ENCODE results near the gene DFFB.
A peak's percentile ranks its signal among the peaks of the same experiment; 100 is the strongest.
"Not testable (repeated sequence)": the region's sequence is repeated elsewhere in the genome, so short reads cannot be mapped to it uniquely, and the experiment has no call there.

The DFFB gene, protein sequence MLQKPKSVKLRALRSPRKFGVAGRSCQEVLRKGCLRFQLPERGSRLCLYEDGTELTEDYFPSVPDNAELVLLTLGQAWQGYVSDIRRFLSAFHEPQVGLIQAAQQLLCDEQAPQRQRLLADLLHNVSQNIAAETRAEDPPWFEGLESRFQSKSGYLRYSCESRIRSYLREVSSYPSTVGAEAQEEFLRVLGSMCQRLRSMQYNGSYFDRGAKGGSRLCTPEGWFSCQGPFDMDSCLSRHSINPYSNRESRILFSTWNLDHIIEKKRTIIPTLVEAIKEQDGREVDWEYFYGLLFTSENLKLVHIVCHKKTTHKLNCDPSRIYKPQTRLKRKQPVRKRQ
- 2.1 to 10.3 (median 7.1) reads per million in 18 experiments for total RNA-seq

GRCh38 chr1:3856923-3857790 is at the start of gene DFFB, which contains the start of gene CEP104:
TSS of gene DFFB (plus strand) at chr1:3857476. CDS start at chr1:3857604, 128 bp downstream.
TSS of gene CEP104 (minus strand) at chr1:3857211. CDS start at chr1:3852407, 4,804 bp downstream.
- peak; percentile 81 to 86 for DNase-seq

DNA sequence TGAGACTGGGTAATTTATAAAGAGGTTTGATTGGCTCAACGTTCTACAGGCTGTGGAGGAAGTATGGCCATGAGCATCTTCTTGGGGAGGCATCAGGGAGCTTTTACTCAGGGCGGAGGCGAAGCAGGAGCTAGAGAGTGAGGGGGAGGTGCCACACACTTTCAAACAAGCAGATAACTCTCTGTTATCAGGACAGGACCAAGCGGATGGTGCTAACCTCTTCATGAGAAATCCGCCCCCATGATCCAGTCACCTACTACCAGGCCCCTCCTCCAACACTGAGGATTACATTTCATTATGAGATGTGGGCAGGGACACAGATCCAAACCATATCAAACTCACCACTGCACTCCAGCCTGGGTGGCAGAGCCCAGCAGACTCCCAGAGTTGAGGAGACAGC is 49.5 kb upstream of the DFFB start:
- DNase-seq: no peak

DNA sequence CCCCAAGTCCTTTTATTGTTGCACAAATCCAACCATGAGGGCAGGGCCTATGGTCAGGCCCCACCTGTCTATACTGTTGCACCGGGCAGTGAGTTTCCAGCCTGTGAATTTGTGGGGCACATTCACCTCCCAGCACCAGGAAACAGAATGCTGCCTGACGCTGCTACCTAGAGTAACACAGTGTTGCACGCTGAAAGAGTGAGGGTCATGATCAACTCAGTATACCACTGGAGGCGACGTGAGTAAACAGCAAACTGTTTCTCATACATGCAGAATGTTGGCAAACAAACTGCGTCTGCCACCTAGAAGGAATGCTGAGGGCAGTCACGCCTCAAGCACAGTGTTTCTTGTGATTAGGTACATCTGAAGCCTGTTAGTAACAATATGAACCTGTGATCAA is 47.6 kb upstream of the DFFB start:
- DNase-seq: no peak

- not testable (repeated sequence) for DNase-seq
Measured at GRCh38 chr1:3810149-3810761, 47.0 kb upstream of the DFFB start.

DNA sequence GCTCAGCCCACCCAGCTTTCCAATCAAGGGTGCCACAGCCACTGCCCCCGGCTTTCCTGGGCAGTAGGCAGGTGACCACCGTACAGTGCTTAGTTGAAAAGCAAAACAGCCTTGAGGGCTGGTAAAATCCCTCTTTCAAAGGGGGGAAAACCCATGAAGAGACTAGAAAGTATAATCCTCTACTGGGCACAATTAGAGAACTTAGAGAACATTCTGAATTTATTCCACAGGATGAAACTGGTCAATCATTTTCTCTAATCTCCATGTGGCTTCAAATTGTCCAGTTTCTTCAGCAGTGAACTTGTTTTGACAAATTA is 45.7 kb upstream of the DFFB start:
- no peak for DNase-seq

DNA sequence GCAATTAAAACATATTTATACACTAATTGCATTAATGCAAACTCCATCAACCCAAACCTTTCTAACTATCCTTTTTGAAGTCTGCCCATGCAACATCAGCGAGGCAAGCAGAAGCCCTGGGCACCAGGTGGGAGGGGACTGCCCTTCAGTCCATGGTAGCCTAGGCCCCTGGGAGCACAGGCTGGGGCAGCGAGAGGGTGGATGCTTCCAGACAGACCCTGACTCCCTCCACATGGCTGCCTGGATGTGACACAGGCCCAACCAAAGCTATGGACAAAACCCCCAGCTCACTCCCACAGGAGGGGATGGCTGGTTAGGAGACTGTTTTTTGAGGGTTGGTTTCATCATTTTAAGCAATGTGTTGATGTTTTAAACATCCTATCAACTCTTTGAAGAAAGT is 43.2 kb upstream of the DFFB start:
- DNase-seq: no peak

DNA sequence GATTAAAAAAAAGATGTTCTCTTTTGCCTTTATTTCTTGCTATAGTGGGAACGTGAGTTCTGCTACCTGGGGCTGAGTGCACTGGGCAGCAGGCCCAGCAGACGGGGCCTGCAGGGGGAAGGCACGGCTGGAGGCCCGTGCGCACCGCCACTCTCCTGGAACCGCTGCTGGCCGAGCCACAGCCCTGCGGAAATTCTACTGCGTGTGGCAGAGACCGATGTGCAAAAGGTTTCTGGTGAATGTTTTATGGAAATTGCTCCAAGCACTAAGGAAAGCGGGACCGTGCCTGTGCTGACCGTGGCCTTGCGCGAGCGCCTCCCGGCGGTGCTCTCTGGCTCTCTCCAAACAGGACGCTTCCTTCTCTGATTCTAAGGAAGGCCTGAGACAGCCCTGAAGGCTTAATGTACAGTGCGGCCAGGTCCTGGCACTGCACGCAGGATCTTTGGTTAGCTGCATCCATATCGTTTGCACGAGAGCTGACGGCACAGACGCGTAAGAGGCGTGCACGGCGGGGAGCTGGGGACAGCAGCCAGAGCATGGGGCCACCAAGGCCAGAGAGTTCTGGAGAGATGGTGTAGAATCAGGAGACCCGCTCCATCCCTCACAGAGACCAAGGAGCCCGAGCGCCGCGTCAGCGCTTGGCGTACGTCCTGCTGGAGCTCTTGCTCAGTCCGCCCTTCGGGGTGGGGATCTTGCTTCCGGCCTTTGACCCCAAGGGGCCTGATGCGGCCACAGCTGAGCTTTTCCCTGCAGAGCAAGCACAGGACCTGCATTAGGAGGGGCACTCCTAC is 42.3 kb upstream of the DFFB start:
- no peak for DNase-seq

DNA sequence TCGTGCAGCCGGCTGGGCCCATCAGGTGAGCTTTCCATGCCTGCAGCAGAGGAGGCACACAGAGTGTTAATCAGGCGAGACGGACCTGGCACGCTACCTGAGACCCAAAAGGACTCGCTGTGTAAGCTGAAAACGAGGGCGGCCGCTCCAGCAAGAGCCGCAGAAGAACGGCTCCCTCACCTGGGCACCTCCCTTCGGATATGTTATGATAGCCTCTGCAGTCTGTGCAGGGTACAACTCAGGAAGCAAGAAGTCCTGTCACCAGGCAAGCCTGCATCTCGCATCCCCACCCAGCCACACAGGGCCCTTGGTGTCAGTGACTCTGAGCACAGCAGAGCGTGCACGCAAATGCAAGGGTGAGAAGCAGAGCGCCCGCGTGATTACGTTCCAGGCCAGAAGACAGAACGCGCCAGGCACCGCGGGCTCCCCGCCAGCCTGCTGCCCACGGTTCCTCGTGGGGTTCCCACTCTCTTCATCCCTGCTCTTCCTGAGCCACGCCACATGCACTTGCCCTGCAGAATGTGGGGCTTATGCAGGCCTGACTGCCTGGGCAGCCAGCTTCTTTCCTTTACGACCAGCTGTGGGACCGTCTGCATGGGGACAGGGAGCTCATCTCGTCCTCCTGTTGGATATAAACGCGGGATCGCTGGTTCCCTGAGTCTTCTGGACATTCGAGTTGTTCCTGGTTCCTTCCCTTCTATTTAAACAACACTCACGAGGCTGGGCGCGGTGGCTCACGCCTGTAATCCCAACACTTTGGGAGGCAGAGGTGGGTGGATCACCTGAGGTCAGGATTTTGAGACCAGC is 40.7 kb upstream of the DFFB start:
- DNase-seq: no peak

DNA sequence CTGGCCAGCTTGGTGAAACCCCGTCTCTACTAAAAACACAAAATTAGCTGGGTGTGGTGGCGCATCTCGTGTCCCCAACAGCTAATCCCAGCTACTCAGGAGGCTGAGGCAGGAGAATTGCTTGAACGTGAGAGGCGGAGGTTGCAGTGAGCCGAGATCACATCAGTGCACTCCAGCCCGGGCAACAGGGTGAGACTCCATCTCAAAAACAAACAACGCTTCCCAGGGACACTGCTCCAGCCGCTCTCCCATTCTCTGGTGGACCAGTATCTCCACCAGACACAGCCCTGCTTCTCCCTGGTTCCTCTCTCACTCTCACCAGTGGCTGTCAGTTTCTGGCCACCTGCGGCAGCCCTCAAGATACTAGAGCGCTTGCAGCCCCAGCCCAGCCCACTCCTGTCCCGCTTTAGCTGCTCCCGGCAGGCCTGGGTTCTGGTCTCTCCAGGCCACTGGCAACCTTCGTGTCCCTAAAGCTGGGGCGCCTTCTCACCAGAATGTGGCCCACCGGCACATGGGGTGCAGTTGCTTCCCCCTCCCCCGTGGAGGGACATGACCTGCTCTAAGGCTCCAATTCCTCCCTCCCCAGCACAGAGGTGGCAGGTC is 40.0 kb upstream of the DFFB start:
- DNase-seq: no peak

GRCh38 chr1:3817821-3818597 is 39.3 kb upstream of the DFFB start:
- no peak for DNase-seq

DNA sequence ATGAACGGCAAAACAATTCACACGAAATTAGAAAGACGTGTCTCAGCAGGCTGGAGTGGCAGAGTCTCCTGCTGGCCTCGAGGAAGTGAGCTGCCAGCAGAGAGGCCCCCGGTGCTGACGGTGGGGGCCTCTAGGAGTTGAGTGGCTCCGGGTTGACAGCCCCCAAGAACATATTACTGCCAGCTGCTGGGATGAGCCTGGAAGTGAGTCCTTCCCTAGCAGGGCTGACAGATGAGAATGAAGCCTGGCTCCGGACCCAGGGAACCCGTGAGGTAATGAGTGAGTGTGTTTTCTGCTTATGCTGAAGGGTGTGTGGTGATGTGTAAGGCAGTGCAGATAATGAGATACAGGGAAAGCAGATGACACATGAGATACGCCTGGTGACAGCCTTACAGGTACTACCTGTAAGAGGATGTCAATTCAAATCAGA is 37.5 kb upstream of the DFFB start:
- DNase-seq: no peak

DNA sequence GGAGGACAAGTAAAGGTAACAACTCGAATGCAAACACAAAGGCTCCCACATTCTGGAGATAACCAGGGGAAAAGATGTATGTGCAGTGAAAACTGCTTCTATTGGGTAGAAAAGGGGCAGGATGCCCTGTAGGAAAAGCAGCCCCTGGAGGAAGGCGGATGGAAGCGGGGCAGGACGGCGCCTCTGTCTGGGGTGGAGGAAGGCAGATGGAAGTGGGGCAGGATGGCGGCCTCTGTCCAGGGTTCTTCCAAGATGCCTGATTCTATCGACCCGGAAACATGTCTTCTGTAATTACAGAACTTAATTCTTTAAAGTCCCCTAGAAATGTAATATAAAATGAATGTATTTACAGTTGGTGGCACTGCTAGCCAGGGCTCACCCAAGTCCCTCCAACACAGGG is 37.0 kb upstream of the DFFB start:
- no peak for DNase-seq

DNA sequence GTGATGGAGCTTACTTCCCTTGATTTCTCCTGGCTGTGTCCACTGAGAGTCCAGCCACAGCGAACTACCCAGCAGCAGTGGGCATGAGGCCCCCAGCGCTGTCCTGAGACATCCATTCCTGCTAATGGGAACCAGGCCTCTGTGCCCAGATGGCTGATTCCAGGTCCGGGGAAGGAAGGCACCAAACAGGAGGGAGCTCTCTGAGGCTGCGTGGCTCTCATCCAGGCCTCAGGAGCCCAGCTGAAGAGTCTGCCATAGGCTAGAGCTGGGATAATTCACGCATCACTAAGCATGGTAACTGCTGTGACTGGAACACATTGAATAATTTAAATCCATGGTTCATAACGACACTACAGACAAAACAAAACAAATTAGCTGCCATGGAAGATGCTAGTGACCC is 36.3 kb upstream of the DFFB start:
- DNase-seq: no peak

- no peak for DNase-seq
Measured at GRCh38 chr1:3821447-3821846, 35.8 kb upstream of the DFFB start.

- DNase-seq: no peak
Measured at GRCh38 chr1:3821908-3822307, 35.4 kb upstream of the DFFB start.

- DNase-seq: no peak
Measured at GRCh38 chr1:3822421-3822820, 34.9 kb upstream of the DFFB start.

DNA sequence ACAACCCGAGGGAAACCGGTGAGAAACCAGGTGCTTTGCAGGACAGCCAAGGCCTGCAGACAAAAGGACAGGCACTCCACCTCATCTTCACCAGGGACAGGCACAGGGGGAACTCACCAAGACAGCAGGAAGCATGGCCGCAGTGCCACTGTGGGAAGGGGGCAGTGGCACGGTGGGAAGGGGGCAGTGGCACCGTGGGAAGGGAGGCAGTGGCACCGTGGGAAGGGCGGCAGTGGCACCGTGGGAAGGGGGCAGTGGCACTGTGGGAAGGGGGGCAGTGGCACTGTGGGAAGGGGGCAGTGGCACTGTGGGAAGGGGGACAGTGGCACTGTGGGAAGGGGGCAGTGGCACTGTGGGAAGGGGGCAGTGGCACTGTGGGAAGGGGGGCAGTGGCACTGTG is 32.6 kb upstream of the DFFB start:
- no peak for DNase-seq

DNA sequence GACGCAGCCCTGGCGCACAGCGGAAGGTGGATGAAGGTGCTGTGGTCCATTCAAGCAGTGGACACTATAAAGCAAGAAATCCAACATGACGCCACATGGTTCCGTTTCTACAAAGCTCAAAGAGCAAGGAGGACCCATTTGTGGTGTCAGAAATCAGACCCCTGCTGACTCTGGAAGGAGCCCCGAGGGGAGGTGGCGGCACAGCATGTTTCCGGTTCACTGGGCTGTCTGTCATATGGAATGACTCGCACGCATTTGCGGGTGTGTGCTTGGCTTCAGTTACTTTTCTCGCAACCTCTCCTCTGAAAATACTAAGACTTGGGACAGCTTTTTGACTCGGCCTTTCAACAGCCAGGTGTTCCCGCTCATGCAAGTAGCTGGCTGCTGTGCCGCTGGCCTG is 31.9 kb upstream of the DFFB start:
- DNase-seq: no peak

- DNase-seq: no peak
Measured at GRCh38 chr1:3827813-3828307, 29.4 kb upstream of the DFFB start.

DNA sequence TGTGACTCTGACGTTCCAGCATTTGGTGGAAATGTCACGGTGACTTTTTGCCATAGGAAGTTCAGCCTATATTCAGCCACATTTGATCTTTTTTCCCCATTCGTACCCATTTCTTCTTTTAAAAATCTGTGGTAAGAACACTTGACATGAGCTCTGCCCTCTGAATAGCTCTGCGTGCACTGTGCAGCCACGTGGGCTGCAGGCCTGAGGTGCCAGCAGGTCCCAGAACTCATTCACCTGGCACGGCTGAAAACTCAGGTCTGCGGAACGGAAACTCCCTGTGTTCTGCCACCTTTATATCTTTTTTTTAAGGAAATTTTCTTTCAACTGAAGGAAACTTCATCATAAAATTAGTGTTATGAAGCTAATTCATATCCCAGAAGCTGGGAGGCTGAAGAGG is 28.9 kb upstream of the DFFB start:
- no peak for DNase-seq
